Amygdala (tissue), 56 donors: Measurements from ENCODE around the gene ACE.

ENCODE experiments used
- DNase-seq, 56 donors: peaks; one replicate each; lab custom pipeline; 2025; lab: John Stamatoyannopoulos, UW

Gene ACE

GRCh38 chr17:63512896-63513644, 36.2 kb downstream of the ACE start:
- no peak for DNase-seq

DNA sequence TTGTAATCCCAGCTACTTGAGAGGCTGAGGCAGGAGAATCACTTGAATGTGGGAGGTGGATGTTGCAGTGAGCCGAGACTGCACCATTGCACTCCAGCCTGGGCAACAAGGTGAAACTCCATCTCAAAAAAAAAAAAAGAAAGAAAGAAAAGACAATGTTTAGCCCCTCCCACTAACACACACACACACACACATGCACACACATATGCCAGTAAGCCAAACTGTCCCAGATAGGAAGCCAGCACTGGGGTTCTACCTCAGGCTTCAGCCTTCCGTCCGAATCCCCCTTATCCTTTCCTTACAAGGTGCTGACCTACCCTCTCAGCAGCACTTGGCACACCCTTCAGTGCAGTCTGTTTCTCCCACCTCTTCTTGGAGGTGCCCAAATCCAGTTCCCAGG, 37.6 kb downstream of the ACE start:
- no peak for DNase-seq

GRCh38 chr17:63514974-63515373, 38.1 kb downstream of the ACE start:
- no peak for DNase-seq

- no peak for DNase-seq
These were observed 38.6 kb downstream of the ACE start for GRCh38 chr17:63515426-63515825.

DNA sequence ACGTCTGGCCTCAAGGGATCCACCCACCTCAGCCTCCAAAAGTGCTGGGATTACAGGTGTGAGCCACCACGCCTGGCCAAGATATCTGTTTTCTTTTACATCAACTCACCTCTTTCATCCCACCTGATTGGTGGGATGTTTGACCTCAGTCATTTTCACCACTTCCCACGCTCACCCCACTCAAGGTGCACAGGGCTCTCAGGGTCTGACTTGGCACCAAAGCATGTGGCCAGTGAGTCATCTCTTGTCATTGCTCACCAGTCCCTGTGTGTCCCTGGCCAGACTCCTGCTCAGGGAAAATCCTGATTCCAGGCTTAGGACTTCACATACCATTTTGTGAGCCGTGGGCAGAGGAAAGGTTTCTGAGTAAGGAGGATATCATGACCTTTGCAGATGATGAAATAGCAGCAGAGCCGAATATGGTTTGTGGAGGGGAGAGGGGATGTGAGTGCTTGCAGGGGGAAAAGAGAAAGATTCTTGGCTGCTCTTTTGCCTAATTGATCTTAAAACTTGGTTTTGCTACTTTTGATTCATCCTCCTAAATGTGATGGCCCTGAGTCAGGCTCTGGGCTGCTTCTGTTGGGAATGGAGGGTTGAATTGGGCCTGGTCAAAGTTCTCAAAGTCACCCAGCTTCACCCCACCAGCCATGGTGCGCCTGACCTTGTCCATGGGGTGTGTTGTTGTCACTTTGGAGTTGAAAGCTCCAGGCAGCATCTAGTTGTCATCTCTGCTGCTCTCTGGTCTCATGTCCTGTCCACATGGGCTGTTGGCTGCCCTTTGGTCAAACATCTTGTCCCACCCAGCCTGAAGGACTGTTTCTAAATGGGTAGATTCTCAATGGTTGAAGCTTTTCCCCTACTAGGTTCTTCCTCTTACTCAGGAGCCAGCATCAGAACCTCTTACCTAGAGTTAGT, 40.3 kb downstream of the ACE start:
- no peak for DNase-seq

GRCh38 chr17:63517825-63518534, 41.1 kb downstream of the ACE start:
- no peak for DNase-seq

DNA sequence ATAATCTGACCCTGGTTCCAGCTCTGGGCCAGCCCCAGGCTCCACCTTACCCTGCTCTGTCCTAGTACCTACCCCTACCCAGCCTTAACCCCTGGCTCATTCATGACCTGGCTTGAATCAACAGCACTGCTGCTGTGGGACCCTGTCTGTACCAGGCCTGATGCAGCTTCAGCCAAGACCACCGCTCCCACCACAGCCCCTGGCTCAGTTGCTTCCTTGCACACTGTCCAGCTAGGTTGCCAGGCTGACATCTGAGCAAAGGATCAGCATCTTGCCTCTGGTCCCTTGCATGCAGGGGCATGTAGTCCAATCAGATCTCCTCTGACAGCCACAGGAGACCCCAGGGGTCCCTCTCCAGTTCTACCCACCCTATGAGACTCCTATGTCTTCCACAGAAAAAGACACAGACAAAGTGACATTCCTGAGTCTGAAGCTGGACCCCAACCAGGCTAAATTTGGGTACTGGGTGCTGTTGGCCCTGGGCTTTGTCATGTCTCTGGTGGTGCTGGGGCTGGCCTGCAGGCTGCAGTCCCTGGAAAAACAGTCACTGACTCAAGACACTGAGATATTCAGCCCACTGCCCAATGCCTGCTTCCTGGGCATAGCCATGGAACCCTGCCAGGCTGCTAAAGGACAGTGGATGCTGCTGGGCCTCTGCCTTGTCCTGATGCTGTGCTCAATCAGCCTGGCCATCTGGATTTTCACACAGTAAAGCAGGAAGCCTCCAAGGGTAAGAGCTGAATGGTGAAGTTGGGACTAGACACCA, 42.4 kb downstream of the ACE start:
- no peak for DNase-seq

GRCh38 chr17:63519972-63520882, 43.4 kb downstream of the ACE start:
- no peak for DNase-seq

- no peak for DNase-seq
These were observed 46.5 kb downstream of the ACE start, which contains the start of gene KCNH6 for GRCh38 chr17:63523253-63523855. Gene KCNH6, plus strand, starts transcription at chr17:63523358. Its CDS starts 56 bp downstream, at chr17:63523414.

GRCh38 chr17:63524051-63524450, 47.2 kb downstream of the ACE start:
- DNase-seq, result no peak

GRCh38 chr17:63525190-63525946, 48.5 kb downstream of the ACE start:
- DNase-seq, result no peak

GRCh38 chr17:63526861-63527260, 50.0 kb downstream of the ACE start:
- no peak for DNase-seq

- DNase-seq, result no peak
These were observed 51.3 kb downstream of the ACE start for GRCh38 chr17:63528183-63528582.

- DNase-seq, result no peak
These were observed 53.1 kb downstream of the ACE start for GRCh38 chr17:63529711-63530556.

DNA sequence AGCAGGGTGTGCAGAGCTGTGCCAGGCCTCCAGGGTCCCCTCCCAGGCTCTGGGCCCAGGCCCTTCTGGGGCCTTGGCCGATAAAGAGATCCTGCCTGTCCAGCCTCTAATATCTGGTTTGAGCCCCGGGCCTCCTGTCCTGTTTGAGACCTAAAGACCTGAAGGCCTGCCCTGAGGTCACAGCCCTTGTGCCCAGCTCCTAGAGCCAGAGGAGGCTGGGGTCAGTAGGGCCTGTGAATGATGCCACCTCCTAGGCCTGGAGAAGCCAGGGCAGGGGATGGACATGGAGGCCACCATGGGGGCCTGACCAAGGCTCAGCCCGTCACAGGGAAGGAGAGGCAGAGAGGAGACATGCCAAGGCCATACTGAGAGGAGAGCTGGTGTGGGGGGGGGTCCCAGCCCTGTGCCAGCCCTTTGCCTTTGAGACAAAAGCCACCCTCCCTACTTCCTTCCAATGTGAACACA, 53.7 kb downstream of the ACE start:
- no peak for DNase-seq

DNA sequence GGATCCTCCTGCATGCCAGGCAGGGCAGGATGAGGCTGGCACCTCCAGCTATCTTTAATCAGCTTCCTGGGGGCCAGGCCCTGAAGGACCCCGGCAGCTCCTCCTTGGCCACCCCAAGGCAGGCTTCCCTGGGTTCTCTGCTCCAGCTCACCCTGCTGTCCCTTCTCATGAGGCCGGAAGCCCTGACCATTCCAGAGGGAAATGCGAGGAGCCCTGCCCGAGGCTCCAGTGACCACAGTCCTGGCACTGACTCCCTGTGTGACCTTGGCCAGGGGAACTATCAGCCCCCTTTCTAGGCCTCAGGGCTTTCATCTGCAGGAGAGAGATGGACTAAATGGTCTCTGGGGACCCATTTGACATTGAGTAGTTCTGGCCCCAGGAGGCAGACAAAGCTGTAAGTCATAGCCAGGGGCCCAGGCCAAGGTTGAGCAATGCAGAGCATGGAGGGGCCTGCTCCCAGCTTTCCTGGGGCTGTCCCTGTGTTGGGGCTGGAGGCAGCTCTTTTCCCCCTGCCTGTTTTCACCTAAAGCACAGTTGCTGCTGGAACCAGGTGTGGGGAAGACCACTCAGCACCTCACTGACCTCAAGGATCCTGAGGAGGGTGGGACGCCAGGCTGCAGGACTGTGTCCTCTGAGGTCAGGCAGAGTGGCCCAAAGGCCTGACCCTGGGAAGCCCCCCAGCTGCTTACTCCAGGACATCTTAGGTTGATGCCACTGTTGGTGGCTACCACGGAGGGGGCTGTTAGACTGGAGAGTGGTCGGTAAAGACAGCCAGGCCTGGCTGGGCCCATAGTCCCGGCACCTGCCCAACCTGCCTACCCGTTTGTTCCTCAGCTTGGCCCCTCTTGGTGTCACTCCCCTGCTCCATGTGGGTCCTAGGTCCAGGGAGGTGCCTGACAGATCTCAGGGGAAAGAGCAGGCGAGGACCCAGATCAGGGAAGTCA, 54.4 kb downstream of the ACE start:
- DNase-seq, result no peak
